Neural progenitor cell (in vitro differentiated cells): Measurements from ENCODE around the gene PTPRN2. TPM values are rescaled to one million over a fixed set of nuclear protein-coding genes. Genes with fewer than 3 reads are reported as not detected.

Source experiments
- DNase-seq: peaks from one replicate; pipeline ENCODE4 v3.0.0-alpha.2; 2016; ENCODE audit warnings: low spot score
- H2AFZ ChIP-seq: fragments of 200-600 bp; sonication (generic); replicated peaks from 2 replicates; pipeline ENCODE4 v1.6.1; 2016; ENCODE audit warnings: antibody characterized with exemption
- H3F3A ChIP-seq: fragments of 200-600 bp; sonication (generic); 2 replicates; pipeline ENCODE4 v1.6.1; 2016; ENCODE audit warnings: antibody characterized with exemption, low read depth
- H3K27ac ChIP-seq: fragments of 200-600 bp; sonication (generic); 2 replicates; pipeline ENCODE4 v1.5.1; 2016; ENCODE audit warnings: mild to moderate bottlenecking
- H3K27me3 ChIP-seq: fragments of 200-600 bp; sonication (generic); 2 replicates; pipeline ENCODE4 v1.6.1; 2016; ENCODE audit warnings: mild to moderate bottlenecking, moderate library complexity
- H3K36me3 ChIP-seq: fragments of 200-600 bp; sonication (generic); 2 replicates; pipeline ENCODE4 v1.5.1; 2016
- H3K4me1 ChIP-seq: fragments of 200-600 bp; sonication (generic); 2 replicates; pipeline ENCODE4 v1.6.1; 2016; ENCODE audit warnings: mixed run types
- H3K4me2 ChIP-seq: fragments of 200-600 bp; sonication (generic); 2 replicates; pipeline ENCODE4 v1.6.1; 2016
- H3K4me3 ChIP-seq: fragments of 200-600 bp; sonication (generic); 2 replicates; pipeline ENCODE4 v1.5.1; 2016
- H3K79me2 ChIP-seq: fragments of 200-600 bp; sonication (generic); 2 replicates; pipeline ENCODE4 v1.6.1; 2016; ENCODE audit warnings: low read depth
- H3K9ac ChIP-seq: fragments of 200-600 bp; sonication (generic); 2 replicates; pipeline ENCODE4 v1.6.1; 2016
- H3K9me3 ChIP-seq: fragments of 200-600 bp; sonication (generic); 2 replicates; pipeline ENCODE4 v1.5.1; 2016; ENCODE audit warnings: low read depth
- H4K20me1 ChIP-seq: fragments of 200-600 bp; sonication (generic); 2 replicates; pipeline ENCODE4 v1.6.1; 2016; ENCODE audit warnings: low read depth
- H3K27ac Mint-ChIP-seq: 3 replicates; pipeline ENCODE4 v1.8.0; 2021; ENCODE audit warnings: mixed read lengths
- H3K27me3 Mint-ChIP-seq: 2 replicates; pipeline ENCODE4 v1.8.0; 2022; ENCODE audit warnings: low read depth, mild to moderate bottlenecking, inconsistent platforms, moderate library complexity, mixed read lengths; ENCODE audit not compliant: insufficient read depth
- H3K36me3 Mint-ChIP-seq: 3 replicates; pipeline ENCODE4 v1.8.0; 2021; ENCODE audit warnings: mixed read lengths
- H3K4me1 Mint-ChIP-seq: 3 replicates; pipeline ENCODE4 v1.8.0; 2021; ENCODE audit warnings: mixed read lengths
- H3K4me3 Mint-ChIP-seq: 3 replicates; pipeline ENCODE4 v1.8.0; 2021; ENCODE audit warnings: mild to moderate bottlenecking, moderate library complexity, mixed read lengths
- H3K9me3 Mint-ChIP-seq: 3 replicates; pipeline ENCODE4 v1.8.0; 2020; ENCODE audit warnings: mixed read lengths
- CTCF ChIP-seq: fragments of 200-600 bp; sonication (generic); IDR thresholded peaks from 2 replicates; pipeline ENCODE4 v1.5.1; 2017; ENCODE audit warnings: antibody characterized with exemption, mild to moderate bottlenecking
- EZH2 ChIP-seq: fragments of 200-600 bp; sonication (generic); IDR thresholded peaks from 2 replicates; pipeline ENCODE4 v1.6.1; 2017; ENCODE audit warnings: antibody characterized with exemption, mild to moderate bottlenecking, moderate library complexity
- EZH2phosphoT487 ChIP-seq: fragments of 200-600 bp; sonication (generic); IDR thresholded peaks from 2 replicates; pipeline ENCODE4 v1.6.1; 2017; ENCODE audit warnings: antibody characterized with exemption
- total RNA-seq: library from RNA; depleted of rRNA; stranded (reverse); fragments of >200 nt; gene quantifications from 2 replicates; pipeline ENCODE4 v1.2.3, GENCODE V29; 2015; ENCODE audit warnings: low replicate concordance

Gene PTPRN2
- total RNA-seq, 1 donor from 2014 or later = 3.0 TPM

GRCh38 chr7:157949711-157950110 lies 637.9 kb downstream of the PTPRN2 start:
- Histone ChIP-seq H3K9ac (no peak overlapping the region), H3K79me2 (no peaks in the 10 kb centered on the region), H3K4me2 (no peak overlapping the region), H3K9me3 (peaks cover 9% of the 10 kb centered on the region), H3F3A (peaks cover 1% of the 10 kb centered on the region), H2AFZ (no peak overlapping the region), H3K27me3 (no peaks in the 10 kb centered on the region), H3K27ac (no peak overlapping the region), H4K20me1 (no peaks in the 10 kb centered on the region), H3K4me1 (peaks cover 2% of the 10 kb centered on the region), H3K4me3 (no peak overlapping the region), H3K36me3 (no peaks in the 10 kb centered on the region)
- Mint-ChIP-seq H3K4me3 (no peak overlapping the region), H3K4me1 (no peaks in the 10 kb centered on the region), H3K36me3 (peaks cover 3% of the 10 kb centered on the region), H3K9me3 (peaks cover 31% of the 10 kb centered on the region), H3K27ac (no peak overlapping the region), H3K27me3 (peaks cover 4% of the 10 kb centered on the region)
- no peak for DNase-seq
- no peak for TF ChIP-seq EZH2phosphoT487

DNA sequence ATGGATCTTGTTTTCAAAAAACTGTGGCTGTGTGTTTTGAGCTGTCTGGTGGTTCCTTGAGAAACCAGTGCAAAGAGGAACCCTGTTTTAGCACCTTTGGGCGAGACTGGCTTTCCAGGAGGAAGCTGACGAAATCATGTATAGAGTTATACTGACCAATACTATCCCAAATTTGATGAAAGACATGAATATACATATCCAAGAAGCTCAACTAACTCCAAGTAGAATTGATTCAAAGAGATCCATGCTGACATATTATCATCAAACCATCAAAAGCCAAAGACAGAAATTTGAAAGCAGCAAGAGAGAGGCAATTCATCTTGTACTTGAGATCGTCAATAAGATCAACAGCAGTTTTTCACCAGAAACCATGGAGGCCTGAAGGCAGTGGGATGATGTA lies 640.1 kb downstream of the PTPRN2 start:
- Histone ChIP-seq H3K4me2 (no peak overlapping the region), H3K4me3 (no peak overlapping the region), H4K20me1 (no peaks in the 10 kb centered on the region), H3K27ac (no peak overlapping the region), H2AFZ (no peak overlapping the region), H3K4me1 (no peaks in the 10 kb centered on the region), H3F3A (no peaks in the 10 kb centered on the region), H3K36me3 (no peaks in the 10 kb centered on the region), H3K27me3 (no peaks in the 10 kb centered on the region), H3K79me2 (no peaks in the 10 kb centered on the region), H3K9me3 (peaks cover 9% of the 10 kb centered on the region), H3K9ac (no peak overlapping the region)
- no peak for TF ChIP-seq EZH2phosphoT487
- TF ChIP-seq CTCF = no peak
- no peak for TF ChIP-seq EZH2
- Mint-ChIP-seq H3K4me1 (peaks cover 11% of the 10 kb centered on the region), H3K27ac (no peak overlapping the region), H3K4me3 (no peak overlapping the region), H3K36me3 (peaks cover 3% of the 10 kb centered on the region), H3K27me3 (peaks cover 8% of the 10 kb centered on the region), H3K9me3 (peaks cover 33% of the 10 kb centered on the region)
- DNase-seq = no peak

- no peak for DNase-seq
- H2AFZ ChIP-seq = no peak overlapping the region
- H3K9me3 ChIP-seq = peaks cover 9% of the 10 kb centered on the region
- Mint-ChIP-seq H3K4me3 (no peak overlapping the region), H3K27me3 (peaks cover 8% of the 10 kb centered on the region), H3K27ac (no peak overlapping the region), H3K36me3 (peaks cover 3% of the 10 kb centered on the region), H3K4me1 (peaks cover 11% of the 10 kb centered on the region), H3K9me3 (peaks cover 34% of the 10 kb centered on the region)
- no peak overlapping the region for H3K27ac ChIP-seq
- no peak overlapping the region for H3K4me2 ChIP-seq
- no peaks in the 10 kb centered on the region for H3K36me3 ChIP-seq
- TF ChIP-seq EZH2phosphoT487 (no peak), CTCF (no peak), EZH2 (no peak)
- H4K20me1 ChIP-seq = no peaks in the 10 kb centered on the region
- no peaks in the 10 kb centered on the region for H3K4me1 ChIP-seq
- H3K79me2 ChIP-seq = no peaks in the 10 kb centered on the region
- no peak overlapping the region for H3K9ac ChIP-seq
- H3K4me3 ChIP-seq = no peak overlapping the region
- H3K27me3 ChIP-seq = no peaks in the 10 kb centered on the region
- no peaks in the 10 kb centered on the region for H3F3A ChIP-seq
Measured at GRCh38 chr7:157946398-157947060, 641.1 kb downstream of the PTPRN2 start.

DNA sequence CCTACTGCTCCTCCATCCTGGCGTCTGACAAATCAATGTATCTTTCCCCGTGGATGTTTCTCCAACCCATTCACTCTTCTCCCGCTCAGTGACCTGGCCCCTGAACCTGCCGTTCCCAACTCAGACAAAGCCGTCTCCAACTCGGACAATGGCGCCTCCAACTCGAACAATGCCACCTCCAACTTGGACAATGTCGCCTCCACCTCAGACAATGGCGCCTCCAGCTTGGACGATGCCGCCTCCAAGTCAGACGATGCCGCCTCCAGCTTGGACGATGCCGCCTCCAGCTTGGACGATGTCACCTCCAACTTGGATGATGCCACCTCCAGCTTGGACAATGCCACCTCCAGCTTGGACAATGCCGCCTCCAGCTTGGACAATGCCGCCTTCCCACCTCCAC lies 642.2 kb downstream of the PTPRN2 start:
- TF ChIP-seq EZH2phosphoT487 (no peak), CTCF (no peak), EZH2 (no peak)
- Mint-ChIP-seq H3K27ac (no peak overlapping the region), H3K4me3 (no peak overlapping the region), H3K4me1 (peaks cover 11% of the 10 kb centered on the region), H3K27me3 (peaks cover 6% of the 10 kb centered on the region), H3K36me3 (peaks cover 3% of the 10 kb centered on the region), H3K9me3 (peaks cover 34% of the 10 kb centered on the region)
- Histone ChIP-seq H2AFZ (no peak overlapping the region), H3K4me2 (no peak overlapping the region), H3K4me3 (no peak overlapping the region), H3K79me2 (no peaks in the 10 kb centered on the region), H3K27ac (no peak overlapping the region), H3K36me3 (no peaks in the 10 kb centered on the region), H3K9me3 (peaks cover 9% of the 10 kb centered on the region), H3K9ac (no peak overlapping the region), H4K20me1 (no peaks in the 10 kb centered on the region), H3K27me3 (no peaks in the 10 kb centered on the region), H3K4me1 (no peaks in the 10 kb centered on the region), H3F3A (no peaks in the 10 kb centered on the region)
- no peak for DNase-seq
